GM21576 (cell line): ENCODE measurements around the gene VENTX.

Experiments used
- ATAC-seq: cut with Tn5 transposase; IDR thresholded peaks from one replicate; pipeline ENCODE4 v1.9.1; 2021; ENCODE audit warnings: mild to moderate bottlenecking, moderate library complexity; ENCODE audit not compliant: unreplicated experiment

The VENTX gene

GRCh38 chr10:133201948-133202725 lies 35.5 kb upstream of the VENTX start:
- ATAC-seq = no peak

GRCh38 chr10:133202778-133203651 lies 34.6 kb upstream of the VENTX start:
- ATAC-seq = no peak

GRCh38 chr10:133203652-133204195 lies 33.9 kb upstream of the VENTX start:
- ATAC-seq = no peak

GRCh38 chr10:133204226-133205015 lies 33.2 kb upstream of the VENTX start:
- no peak for ATAC-seq

- ATAC-seq = no peak
These were observed 32.5 kb upstream of the VENTX start for GRCh38 chr10:133205146-133205545.

GRCh38 chr10:133206356-133207040 lies 31.2 kb upstream of the VENTX start:
- ATAC-seq = no peak

- no peak for ATAC-seq
These were observed 30.5 kb upstream of the VENTX start for GRCh38 chr10:133207041-133207600.

- no peak for ATAC-seq
These were observed 30.0 kb upstream of the VENTX start for GRCh38 chr10:133207627-133208026.

GRCh38 chr10:133208466-133208865 lies 29.2 kb upstream of the VENTX start:
- no peak for ATAC-seq

GRCh38 chr10:133209117-133209516 lies 28.5 kb upstream of the VENTX start:
- ATAC-seq = no peak

- ATAC-seq = no peak
These were observed 28.0 kb upstream of the VENTX start for GRCh38 chr10:133209641-133210040.

GRCh38 chr10:133210398-133211140 lies 27.1 kb upstream of the VENTX start:
- no peak for ATAC-seq

GRCh38 chr10:133211141-133211830 lies 26.4 kb upstream of the VENTX start:
- ATAC-seq = no peak

- no peak for ATAC-seq
These were observed 25.4 kb upstream of the VENTX start for GRCh38 chr10:133211959-133212852.

- no peak for ATAC-seq
These were observed 24.7 kb upstream of the VENTX start for GRCh38 chr10:133212853-133213494.

- no peak for ATAC-seq
These were observed 23.8 kb upstream of the VENTX start for GRCh38 chr10:133213641-133214467.
